Fibroblast of lung (primary cell): Measurements from ENCODE around the gene FER. TPM values are rescaled to one million over a fixed set of nuclear protein-coding genes. Genes with fewer than 3 reads are reported as not detected.

Experiments
- DNase-seq, 2 donors: peaks; one replicate each; pipeline versions ENCODE4 v3.0.0 to v3.0.0-alpha.2; 2010; ENCODE audit warnings: low read depth in 2 of 2
- H2AFZ ChIP-seq: 2 replicates; pipeline ENCODE4 v1.5.1; 2012; ENCODE audit warnings: low read length, control low read depth, inconsistent platforms
- H3K27ac ChIP-seq: 2 replicates; pipeline ENCODE4 v1.5.1; 2011; ENCODE audit warnings: low read length, control low read depth; ENCODE audit not compliant: insufficient read depth
- H3K27me3 ChIP-seq: 2 replicates; pipeline ENCODE4 v1.5.1; 2011; ENCODE audit warnings: mild to moderate bottlenecking, low read length; ENCODE audit not compliant: control insufficient read depth, insufficient read depth
- H3K36me3 ChIP-seq: 2 replicates; pipeline ENCODE4 v1.5.1; 2011; ENCODE audit warnings: low read length; ENCODE audit not compliant: control insufficient read depth, insufficient read depth
- H3K4me1 ChIP-seq: 2 replicates; pipeline ENCODE4 v1.5.1; 2011; ENCODE audit warnings: low read length; ENCODE audit not compliant: control insufficient read depth, insufficient read depth; ENCODE audit errors: extremely low read depth
- H3K4me2 ChIP-seq: 2 replicates; pipeline ENCODE4 v1.5.1; 2011; ENCODE audit warnings: low read length, control low read depth; ENCODE audit not compliant: insufficient read depth; ENCODE audit errors: extremely low read depth
- H3K4me3 ChIP-seq, 4 experiments: fragments of 200-600 bp in 1 of 4; sonication (generic) in 1 of 4; replicated peaks in 1 of 4; 2 replicates each; pipeline ENCODE4 v1.5.1; 2011 to 2016; ENCODE audit warnings: low read length in 4 of 4, low read depth in 3 of 4, mild to moderate bottlenecking in 3 of 4, control low read depth in 2 of 4, inconsistent platforms in 1 of 4, mixed read lengths in 1 of 4; ENCODE audit not compliant: insufficient read depth in 1 of 4; ENCODE audit errors: control extremely low read depth in 1 of 4
- H3K79me2 ChIP-seq: 2 replicates; pipeline ENCODE4 v1.5.1; 2012; ENCODE audit warnings: mild to moderate bottlenecking, low read length, inconsistent platforms; ENCODE audit not compliant: control insufficient read depth, insufficient read depth
- H3K9ac ChIP-seq: 2 replicates; pipeline ENCODE4 v1.5.1; 2011; ENCODE audit warnings: mild to moderate bottlenecking, low read length, control low read depth; ENCODE audit not compliant: insufficient read depth
- H3K9me3 ChIP-seq: 2 replicates; pipeline ENCODE4 v1.5.1; 2012; ENCODE audit warnings: low read depth, low read length; ENCODE audit not compliant: control insufficient read depth, insufficient read depth
- H4K20me1 ChIP-seq: 2 replicates; pipeline ENCODE4 v1.5.1; 2011; ENCODE audit warnings: low read length; ENCODE audit not compliant: control insufficient read depth, insufficient read depth; ENCODE audit errors: extremely low read depth
- CTCF ChIP-seq, 2 donors: IDR thresholded peaks in 1 of 2; conservative IDR thresholded peaks in 1 of 2; 1 replicate in 1 of 2; 2 replicates in 1 of 2; pipeline ENCODE4 v1.5.1; 2011 to 2012; ENCODE audit warnings: low read length in 2 of 2, control low read depth in 1 of 2, inconsistent platforms in 1 of 2, low read depth in 1 of 2, mild to moderate bottlenecking in 1 of 2
- EZH2 ChIP-seq: IDR thresholded peaks from 2 replicates; pipeline ENCODE4 v1.5.1; 2012; ENCODE audit warnings: low read length, control low read depth, mild to moderate bottlenecking; ENCODE audit errors: missing control alignments
- polyA plus RNA-seq, 2 donors: library from polyadenylated mRNA; depleted of rRNA in 1 of 2; stranded (reverse) in 1 of 2; unstranded in 1 of 2; fragments of >200 nt; gene quantifications; 2 replicates each; pipeline ENCODE4 v1.2.1, GENCODE V29; 2011 to 2012; ENCODE audit warnings: missing spikeins in 1 of 2
- total RNA-seq: library from RNA; depleted of rRNA; stranded (reverse); fragments of >200 nt; gene quantifications from 2 replicates; pipeline ENCODE4 v1.2.1, GENCODE V29; 2014

Gene FER
- total and polyA plus RNA-seq, 2 donors (not counting 1 experiment from before 2014, with no cell fraction given), result 12.2 to 21.3 TPM

DNA sequence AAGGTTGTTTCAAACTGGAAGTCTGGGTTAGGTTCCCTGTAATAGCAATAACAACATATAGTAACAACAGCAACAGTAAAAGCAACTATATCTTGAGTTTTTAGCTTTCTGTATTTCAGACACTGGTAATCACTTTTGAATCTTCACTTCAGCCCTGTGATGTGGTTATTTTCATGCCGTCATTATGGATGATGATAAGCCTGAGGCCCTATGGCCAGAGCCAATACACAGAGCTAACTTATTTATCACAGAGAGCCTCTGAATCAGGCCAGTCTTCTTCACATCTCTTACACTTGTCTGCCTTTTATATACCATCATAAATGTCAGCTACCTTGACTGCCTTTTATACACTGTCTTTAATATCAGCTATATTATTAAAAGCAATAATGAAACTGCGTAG lies 329.0 kb downstream of the FER start:
- Histone ChIP-seq H3K36me3 (no peaks in the 10 kb centered on the region), H3K4me1 (no peaks in the 10 kb centered on the region), H3K27ac (no peak overlapping the region), H3K9me3 (no peaks in the 10 kb centered on the region), H3K27me3 (no peaks in the 10 kb centered on the region), H4K20me1 (no peaks in the 10 kb centered on the region), H2AFZ (no peak overlapping the region), H3K4me3 (no peak overlapping the region), H3K79me2 (no peaks in the 10 kb centered on the region), H3K4me2 (no peak overlapping the region), H3K9ac (no peak overlapping the region)
- no peak for DNase-seq
- no peak for TF ChIP-seq EZH2
- no peak for TF ChIP-seq CTCF (conservative IDR thresholded peaks at IDR 0.05 in 1 of 2, IDR thresholded peaks at IDR 0.05 in 1 of 2; ENCODE audit: low read depth in 1 of 2, low read length in 2 of 2)

- Histone ChIP-seq H3K27ac (no peak overlapping the region), H3K9me3 (no peaks in the 10 kb centered on the region), H3K4me2 (no peak overlapping the region), H3K4me1 (no peaks in the 10 kb centered on the region), H4K20me1 (no peaks in the 10 kb centered on the region), H3K4me3 (no peak overlapping the region), H3K36me3 (no peaks in the 10 kb centered on the region), H3K9ac (no peak overlapping the region), H2AFZ (no peak overlapping the region), H3K27me3 (no peaks in the 10 kb centered on the region), H3K79me2 (no peaks in the 10 kb centered on the region)
- no peak for DNase-seq
- TF ChIP-seq CTCF (conservative IDR thresholded peaks at IDR 0.05 in 1 of 2, IDR thresholded peaks at IDR 0.05 in 1 of 2; ENCODE audit: low read depth in 1 of 2, low read length in 2 of 2) (no peak), EZH2 (no peak)
These were observed 330.8 kb downstream of the FER start for GRCh38 chr5:109078448-109078847.

DNA sequence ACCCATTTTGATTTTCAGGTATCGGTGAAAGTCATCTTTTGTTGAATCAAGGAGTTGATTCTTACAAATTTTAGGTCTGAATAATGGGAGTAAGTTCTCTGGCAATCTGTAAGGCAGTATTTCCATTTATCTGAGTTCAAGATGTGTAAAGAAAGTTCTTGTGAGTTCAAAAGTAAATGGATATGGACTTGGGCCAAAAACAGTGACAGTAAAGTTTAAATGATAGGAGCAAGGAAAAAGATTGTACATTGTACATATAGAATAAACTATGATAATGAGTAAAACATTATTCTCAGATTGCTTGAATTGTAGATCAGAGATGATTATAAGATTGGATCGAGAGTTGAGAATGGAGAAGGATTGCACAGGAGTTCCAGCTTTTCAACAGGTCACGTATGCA lies 332.8 kb downstream of the FER start:
- no peak for DNase-seq
- no peak overlapping the region for H3K4me3 ChIP-seq
- H4K20me1 ChIP-seq, result no peaks in the 10 kb centered on the region
- no peak overlapping the region for H3K9ac ChIP-seq
- no peaks in the 10 kb centered on the region for H3K36me3 ChIP-seq
- H2AFZ ChIP-seq, result no peak overlapping the region
- no peaks in the 10 kb centered on the region for H3K4me1 ChIP-seq
- TF ChIP-seq EZH2 (no peak), CTCF (conservative IDR thresholded peaks at IDR 0.05 in 1 of 2, IDR thresholded peaks at IDR 0.05 in 1 of 2; ENCODE audit: low read depth in 1 of 2, low read length in 2 of 2) (no peak)
- no peaks in the 10 kb centered on the region for H3K27me3 ChIP-seq
- no peak overlapping the region for H3K27ac ChIP-seq
- no peak overlapping the region for H3K4me2 ChIP-seq
- H3K9me3 ChIP-seq, result no peaks in the 10 kb centered on the region
- H3K79me2 ChIP-seq, result no peaks in the 10 kb centered on the region
